ENCODE results near the gene OR4P4. TPM values are rescaled to one million over a fixed set of nuclear protein-coding genes. Genes with fewer than 3 reads are reported as not detected.

The OR4P4 gene
- not detected for total RNA-seq
- not detected for polyA plus RNA-seq

DNA sequence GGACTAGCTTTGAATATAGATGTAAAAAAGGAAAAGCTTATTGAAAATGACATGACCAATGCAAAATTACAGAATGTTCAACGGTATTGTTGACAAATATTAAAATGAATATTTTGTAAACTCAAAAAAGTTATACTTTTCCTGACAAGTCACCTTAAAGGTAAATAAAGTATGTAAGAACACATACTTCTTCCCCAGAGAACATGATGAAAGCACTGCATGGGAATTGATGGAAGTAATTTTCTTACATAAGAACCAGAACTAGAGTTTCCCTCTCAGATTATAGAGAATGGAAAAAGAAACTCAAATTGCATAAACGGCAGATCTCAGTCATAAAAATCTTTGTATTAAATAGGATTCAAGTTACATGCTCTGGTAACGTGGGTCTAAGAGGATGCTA is at the start of gene OR4P4:
TSS of gene OR4P4 (plus strand) at position 301 of the 400 bp plus-strand sequence.
- no peaks in the 10 kb centered on the region for H3K4me1 ChIP-seq (ENCODE audit: insufficient read depth)
- H3K36me3 ChIP-seq (ENCODE audit: insufficient read depth) = no peaks in the 10 kb centered on the region
- DNase-seq (ENCODE audit: extremely low spot score) = no peak
- H3K27ac ChIP-seq (ENCODE audit: low read depth) = no peak within 1 kb of the TSS
- no peak within 1 kb of the TSS for H3K4me3 ChIP-seq (ENCODE audit: low read depth, low read length)
- 41% methylated on average over 3 of the region's 3 CpGs for WGBS

DNA sequence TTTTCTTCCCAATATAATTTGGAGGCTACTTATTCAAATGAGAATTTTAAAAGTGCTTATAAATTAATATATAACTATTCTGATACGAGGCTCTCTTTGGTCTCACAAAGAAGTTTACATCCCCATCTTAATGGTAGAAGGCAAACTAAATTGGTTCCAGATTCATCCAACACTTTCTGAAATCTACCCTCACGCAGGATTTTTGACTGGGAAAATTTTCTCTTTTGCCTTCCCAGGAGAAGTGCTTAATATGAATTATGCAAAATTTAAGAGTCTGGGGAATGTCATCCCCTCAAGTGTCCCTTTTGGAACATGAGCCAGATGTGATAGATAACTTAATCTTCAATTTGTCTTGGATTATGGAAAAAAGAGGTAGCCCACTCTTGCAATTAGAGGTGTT is 27.4 kb upstream of the OR4P4 start, which contains the start of gene OR4C11:
TSS of gene OR4C11 (minus strand) at position 101 of the 400 bp plus-strand sequence. CDS start 3,272 bp downstream, outside the sequence.
- 47% methylated on average over 2 of the region's 2 CpGs for WGBS
- Histone ChIP-seq H3K4me3 (ENCODE audit: low read depth, low read length) (no peak within 1 kb of the TSS), H3K27ac (ENCODE audit: low read depth) (no peak within 1 kb of the TSS)

DNA sequence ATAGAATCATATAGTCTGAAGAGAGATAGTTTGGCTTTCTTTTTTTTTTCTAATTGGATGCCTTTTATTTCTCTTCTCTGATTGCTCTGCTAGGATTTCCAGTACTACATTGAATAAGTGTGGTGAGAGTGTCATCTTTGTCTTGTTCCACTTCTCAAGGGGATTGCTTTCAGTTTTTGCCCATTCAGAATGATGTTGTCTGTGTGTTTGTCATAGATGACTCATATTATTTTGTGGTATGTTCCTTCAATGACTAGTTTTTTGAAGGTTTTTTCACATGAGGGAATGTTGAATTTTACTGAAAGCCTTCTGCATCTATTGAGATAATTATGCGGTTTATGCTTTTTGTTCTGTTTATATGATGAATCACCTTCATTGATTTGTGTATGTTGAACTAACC is 10.4 kb upstream of the OR4P4 start:
- Histone ChIP-seq H3K36me3 (ENCODE audit: insufficient read depth) (no peaks in the 10 kb centered on the region), H3K4me1 (ENCODE audit: insufficient read depth) (no peaks in the 10 kb centered on the region), H3K4me3 (ENCODE audit: low read depth, low read length) (no peak overlapping the region), H3K27ac (ENCODE audit: low read depth) (no peak overlapping the region)
- WGBS = 86% methylated on average over 1 of the region's 1 CpG
- no peak for DNase-seq (ENCODE audit: extremely low spot score)

More for the DNA sequence above, 27.4 kb upstream of the OR4P4 start, which contains the start of gene OR4C11:
- Histone ChIP-seq H3K36me3 (ENCODE audit: insufficient read depth) (no peaks in the 10 kb centered on the region), H3K4me1 (ENCODE audit: insufficient read depth) (no peaks in the 10 kb centered on the region)
- no peak for DNase-seq (ENCODE audit: extremely low spot score)

DNA sequence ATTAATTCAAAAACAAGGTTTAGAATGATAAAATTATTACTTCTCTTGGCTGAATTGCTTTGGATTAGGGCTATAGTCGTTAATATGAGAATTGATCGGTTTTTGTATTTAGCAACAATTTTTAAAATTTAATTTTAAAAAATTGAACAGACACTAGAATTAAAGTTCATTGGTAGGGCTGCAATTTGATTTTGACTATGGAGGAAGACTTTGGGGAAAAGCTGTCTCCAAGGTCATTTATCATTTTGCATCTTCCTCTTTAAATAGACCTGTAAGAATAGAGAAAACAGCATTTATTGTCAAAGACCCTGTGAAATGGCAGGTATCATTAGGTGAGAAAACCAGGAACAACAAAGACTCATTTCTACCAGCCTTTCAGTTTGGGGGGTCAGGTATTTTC is 13.1 kb downstream of the OR4P4 start, which contains the start of gene OR4S2:
TSS of gene OR4S2 (plus strand) at position 301 of the 400 bp plus-strand sequence. CDS start 2,577 bp downstream, outside the sequence.
- no peak within 1 kb of the TSS for H3K4me3 ChIP-seq (ENCODE audit: low read depth, low read length)
- no peaks in the 10 kb centered on the region for H3K4me1 ChIP-seq (ENCODE audit: insufficient read depth)
- DNase-seq (ENCODE audit: extremely low spot score) = no peak
- 74% methylated on average over 2 of the region's 2 CpGs for WGBS
- no peak within 1 kb of the TSS for H3K27ac ChIP-seq (ENCODE audit: low read depth)
- H3K36me3 ChIP-seq (ENCODE audit: insufficient read depth) = no peaks in the 10 kb centered on the region

DNA sequence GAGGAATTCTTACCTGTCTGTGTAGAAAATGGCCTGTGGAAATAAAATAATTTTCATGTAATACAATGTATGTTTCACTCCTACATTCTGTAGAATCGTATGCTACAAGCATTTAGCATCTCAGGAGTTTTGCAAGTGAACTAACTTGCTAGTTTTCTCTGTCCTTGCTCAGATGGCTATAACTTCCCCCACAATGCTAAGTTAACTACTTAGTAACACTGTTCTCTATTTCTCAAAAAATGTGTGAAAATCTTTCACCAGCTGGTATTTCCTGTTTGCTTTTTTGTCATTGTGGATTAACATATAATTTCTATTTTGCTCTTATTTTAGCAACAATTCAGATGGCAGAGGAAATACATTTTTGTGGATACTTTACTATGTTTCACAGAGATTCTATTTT is 17.6 kb downstream of the OR4P4 start:
- Histone ChIP-seq H3K4me3 (ENCODE audit: low read depth, low read length) (no peak overlapping the region), H3K36me3 (ENCODE audit: insufficient read depth) (no peaks in the 10 kb centered on the region), H3K27ac (ENCODE audit: low read depth) (no peak overlapping the region), H3K4me1 (ENCODE audit: insufficient read depth) (no peaks in the 10 kb centered on the region)
- no peak for DNase-seq (ENCODE audit: extremely low spot score)
- WGBS = 53% methylated on average over 1 of the region's 1 CpG

DNA sequence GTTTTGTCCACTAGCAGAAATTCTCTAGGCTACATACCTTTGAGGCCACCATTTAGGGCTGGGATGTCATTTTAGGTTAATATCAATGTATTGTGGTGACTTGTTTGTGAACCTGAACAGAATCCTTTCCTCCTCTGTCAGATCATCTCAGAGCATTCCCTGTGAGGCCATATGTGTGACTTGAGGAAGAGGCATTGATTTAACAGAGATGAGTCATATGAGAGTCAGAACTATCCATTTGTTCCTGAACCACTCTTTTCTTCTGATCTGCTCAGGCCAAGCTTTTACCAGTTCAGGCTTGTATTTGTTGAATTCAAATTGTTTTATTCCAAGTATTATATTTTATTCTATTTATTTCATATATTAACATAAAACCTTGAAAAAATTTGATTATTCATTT is 20.2 kb downstream of the OR4P4 start:
- no peak for DNase-seq (ENCODE audit: extremely low spot score)
- Histone ChIP-seq H3K27ac (ENCODE audit: low read depth) (no peak overlapping the region), H3K36me3 (ENCODE audit: insufficient read depth) (no peaks in the 10 kb centered on the region), H3K4me3 (ENCODE audit: low read depth, low read length) (no peak overlapping the region), H3K4me1 (ENCODE audit: insufficient read depth) (no peaks in the 10 kb centered on the region)

GRCh38 chr11:55658031-55658573 is 23.2 kb downstream of the OR4P4 start:
- Histone ChIP-seq H3K27ac (ENCODE audit: low read depth) (no peak overlapping the region), H3K4me1 (ENCODE audit: insufficient read depth) (no peaks in the 10 kb centered on the region), H3K4me3 (ENCODE audit: low read depth, low read length) (no peak overlapping the region), H3K36me3 (ENCODE audit: insufficient read depth) (no peaks in the 10 kb centered on the region)
- 89% methylated on average over 2 of the region's 2 CpGs for WGBS
- no peak for DNase-seq (ENCODE audit: extremely low spot score)

- 37% methylated on average over 1 of the region's 1 CpG for WGBS
- no peak overlapping the region for H3K27ac ChIP-seq (ENCODE audit: low read depth)
Measured at GRCh38 chr11:55658608-55659007, 23.7 kb downstream of the OR4P4 start.

GRCh38 chr11:55661901-55662300 is 27.0 kb downstream of the OR4P4 start, which contains the start of gene OR4C6:
TSS of gene OR4C6 (plus strand) at chr11:55662201. CDS start at chr11:55665167, 2,966 bp downstream.
- Histone ChIP-seq H3K4me3 (ENCODE audit: low read depth, low read length) (no peak within 1 kb of the TSS), H3K36me3 (ENCODE audit: insufficient read depth) (no peaks in the 10 kb centered on the region), H3K27ac (ENCODE audit: low read depth) (no peak within 1 kb of the TSS), H3K4me1 (ENCODE audit: insufficient read depth) (no peaks in the 10 kb centered on the region)
- DNase-seq (ENCODE audit: extremely low spot score) = no peak
- 72% methylated on average over 1 of the region's 1 CpG for WGBS

More at GRCh38 chr11:55658608-55659007, 23.7 kb downstream of the OR4P4 start:
- DNase-seq (ENCODE audit: extremely low spot score) = no peak
- Histone ChIP-seq H3K4me3 (ENCODE audit: low read depth, low read length) (no peak overlapping the region), H3K36me3 (ENCODE audit: insufficient read depth) (no peaks in the 10 kb centered on the region), H3K4me1 (ENCODE audit: insufficient read depth) (no peaks in the 10 kb centered on the region)

DNA sequence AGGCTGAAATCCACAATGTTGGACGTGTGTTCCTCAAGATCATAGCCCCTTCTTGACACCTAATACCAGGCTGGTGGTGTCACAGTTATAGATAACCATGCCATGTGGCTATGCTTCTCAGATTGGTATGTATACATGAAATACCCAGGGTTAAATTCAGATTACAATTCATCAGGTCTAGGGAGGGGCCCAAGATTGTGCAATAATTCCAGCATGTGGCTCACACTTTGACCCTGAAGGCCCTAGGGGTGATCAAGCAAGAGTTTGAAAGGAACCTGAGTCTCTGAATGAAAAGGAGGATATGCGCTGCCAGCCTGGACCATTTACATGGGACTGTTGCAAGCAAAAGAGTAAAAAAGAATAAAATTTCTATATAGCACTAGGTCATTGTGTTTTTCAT is 34.5 kb downstream of the OR4P4 start:
- no peaks in the 10 kb centered on the region for H3K4me1 ChIP-seq (ENCODE audit: insufficient read depth)
- 51% methylated on average over 2 of the region's 2 CpGs for WGBS

GRCh38 chr11:55673860-55674259 is 38.9 kb downstream of the OR4P4 start:
- DNase-seq (ENCODE audit: extremely low spot score) = no peak
- no peak overlapping the region for H3K4me3 ChIP-seq (ENCODE audit: low read depth, low read length)
- H3K36me3 ChIP-seq (ENCODE audit: insufficient read depth) = no peaks in the 10 kb centered on the region
- no peak overlapping the region for H3K27ac ChIP-seq (ENCODE audit: low read depth)
- H3K4me1 ChIP-seq (ENCODE audit: insufficient read depth) = no peaks in the 10 kb centered on the region
- 52% methylated on average over 5 of the region's 5 CpGs for WGBS

More for the DNA sequence above, 34.5 kb downstream of the OR4P4 start:
- no peak overlapping the region for H3K4me3 ChIP-seq (ENCODE audit: low read depth, low read length)
- DNase-seq (ENCODE audit: extremely low spot score) = no peak
- no peaks in the 10 kb centered on the region for H3K36me3 ChIP-seq (ENCODE audit: insufficient read depth)
- no peak overlapping the region for H3K27ac ChIP-seq (ENCODE audit: low read depth)

Other genes with a start within 250 kb of the OR4P4 start
- gene OR4C15, start 80.6 kb upstream of the OR4P4 start, total RNA-seq = not detected
- gene OR4C15, start 80.6 kb upstream of the OR4P4 start, polyA plus RNA-seq = not detected
- gene OR4C16, start 63.0 kb upstream of the OR4P4 start, total RNA-seq = not detected
- not detected for gene OR4C16, start 63.0 kb upstream of the OR4P4 start, polyA plus RNA-seq
- gene OR4C11, start 27.5 kb upstream of the OR4P4 start, total RNA-seq = not detected
- gene OR4C11, start 27.5 kb upstream of the OR4P4 start, polyA plus RNA-seq = not detected
- not detected for gene OR4S2, start 13.2 kb downstream of the OR4P4 start, total RNA-seq
- not detected for gene OR4S2, start 13.2 kb downstream of the OR4P4 start, polyA plus RNA-seq
- not detected for gene OR4C6, start 27.1 kb downstream of the OR4P4 start, total RNA-seq
- gene OR4C6, start 27.1 kb downstream of the OR4P4 start, polyA plus RNA-seq = not detected
- not detected for gene OR5D13, start 138.3 kb downstream of the OR4P4 start, total RNA-seq
- not detected for gene OR5D13, start 138.3 kb downstream of the OR4P4 start, polyA plus RNA-seq
- gene OR5D14, start 160.4 kb downstream of the OR4P4 start, total RNA-seq = not detected
- gene OR5D14, start 160.4 kb downstream of the OR4P4 start, polyA plus RNA-seq = not detected
- gene OR5L1, start 176.3 kb downstream of the OR4P4 start, total RNA-seq = not detected
- gene OR5L1, start 176.3 kb downstream of the OR4P4 start, polyA plus RNA-seq = not detected
- gene OR5D18, start 184.5 kb downstream of the OR4P4 start, total RNA-seq = not detected
- not detected for gene OR5D18, start 184.5 kb downstream of the OR4P4 start, polyA plus RNA-seq
- gene OR5L2, start 192.1 kb downstream of the OR4P4 start, total RNA-seq = not detected
- not detected for gene OR5L2, start 192.1 kb downstream of the OR4P4 start, polyA plus RNA-seq
- not detected for gene OR5D16, start 203.6 kb downstream of the OR4P4 start, total RNA-seq
- gene OR5D16, start 203.6 kb downstream of the OR4P4 start, polyA plus RNA-seq = not detected
- gene TRIM51, start 248.2 kb downstream of the OR4P4 start, total RNA-seq = not detected
- not detected for gene TRIM51, start 248.2 kb downstream of the OR4P4 start, polyA plus RNA-seq